NCI-H2196 treated with DMSO at 0.1 percent for 48 hours (cell line): ENCODE data around the gene TTC39A.

Source experiments
- DNase-seq: peaks from one replicate; lab custom pipeline; 2025; ENCODE audit not compliant: unreplicated experiment; lab: John Stamatoyannopoulos, UW

The TTC39A gene

GRCh38 chr1:51316113-51316845 is 14.1 kb downstream of the TTC39A start:
- DNase-seq = peak; percentile 30

- no peak for DNase-seq
Measured at GRCh38 chr1:51314974-51315373, 15.4 kb downstream of the TTC39A start.

GRCh38 chr1:51313961-51314777 is 16.2 kb downstream of the TTC39A start:
- no peak for DNase-seq

GRCh38 chr1:51313268-51313852 is 17.0 kb downstream of the TTC39A start:
- DNase-seq = no peak

- DNase-seq = no peak
Measured at GRCh38 chr1:51312718-51313117, 17.6 kb downstream of the TTC39A start.

GRCh38 chr1:51311826-51312225 is 18.5 kb downstream of the TTC39A start:
- DNase-seq = no peak

GRCh38 chr1:51310871-51311613 is 19.3 kb downstream of the TTC39A start:
- no peak for DNase-seq

GRCh38 chr1:51309291-51309690 is 21.1 kb downstream of the TTC39A start:
- no peak for DNase-seq

GRCh38 chr1:51308636-51309035 is 21.7 kb downstream of the TTC39A start:
- DNase-seq = no peak

- no peak for DNase-seq
Measured at GRCh38 chr1:51306950-51307349, 23.4 kb downstream of the TTC39A start.

- DNase-seq = no peak
Measured at GRCh38 chr1:51305371-51305823, 25.0 kb downstream of the TTC39A start.

- no peak for DNase-seq
Measured at GRCh38 chr1:51304360-51304759, 26.0 kb downstream of the TTC39A start.

GRCh38 chr1:51303751-51304251 is 26.6 kb downstream of the TTC39A start:
- no peak for DNase-seq

GRCh38 chr1:51303315-51303714 is 27.0 kb downstream of the TTC39A start:
- DNase-seq = no peak

- DNase-seq = no peak
Measured at GRCh38 chr1:51302746-51303145, 27.6 kb downstream of the TTC39A start.

- no peak for DNase-seq
Measured at GRCh38 chr1:51302270-51302669, 28.1 kb downstream of the TTC39A start.

GRCh38 chr1:51301844-51302162 is 28.6 kb downstream of the TTC39A start:
- no peak for DNase-seq

GRCh38 chr1:51301152-51301843 is 29.1 kb downstream of the TTC39A start:
- no peak for DNase-seq

- no peak for DNase-seq
Measured at GRCh38 chr1:51299981-51300670, 30.2 kb downstream of the TTC39A start.
